Endothelial cell of umbilical vein (primary cell): ENCODE measurements around the gene ABHD5.

ENCODE experiments used
- CTCF ChIP-seq, 2 donors: IDR thresholded peaks; 1 replicate in 1 of 2; 2 replicates in 1 of 2; pipeline ENCODE4 v1.5.1; 2011; ENCODE audit warnings: low read length in 2 of 2, mild to moderate bottlenecking in 2 of 2, moderate library complexity in 2 of 2, control low read depth in 1 of 2, inconsistent platforms in 1 of 2, low read depth in 1 of 2; ENCODE audit not compliant: insufficient read depth in 1 of 2; ENCODE audit errors: extremely low read depth in 1 of 2
- EZH2 ChIP-seq: IDR thresholded peaks from 2 replicates; pipeline ENCODE4 v1.6.1; 2012; ENCODE audit warnings: borderline replicate concordance, low read depth, mild to moderate bottlenecking, moderate library complexity, low read length, inconsistent platforms; ENCODE audit not compliant: severe bottlenecking
- GATA2 ChIP-seq: IDR thresholded peaks from 2 replicates; pipeline ENCODE4 v1.7.0; 2011; ENCODE audit warnings: low read depth, mild to moderate bottlenecking, moderate library complexity, mixed read lengths, low read length; ENCODE audit not compliant: insufficient read length, insufficient read depth
- JUN ChIP-seq: IDR thresholded peaks from 2 replicates; pipeline ENCODE4 v1.6.1; 2011; ENCODE audit warnings: borderline replicate concordance, low read depth; ENCODE audit not compliant: insufficient read length, insufficient read depth
- MAX ChIP-seq: IDR thresholded peaks from 2 replicates; pipeline ENCODE4 v1.6.1; 2011; ENCODE audit not compliant: insufficient read depth, insufficient read length
- MYC ChIP-seq: IDR thresholded peaks from one replicate; pipeline ENCODE4 v1.6.1; 2011; ENCODE audit warnings: mild to moderate bottlenecking, low read depth, low read length
- POLR2A ChIP-seq: IDR thresholded peaks from 2 replicates; pipeline ENCODE4 v1.6.1; 2012; ENCODE audit warnings: low read depth, mild to moderate bottlenecking, control low read depth, low read length
- POLR2AphosphoS5 ChIP-seq: IDR thresholded peaks from 2 replicates; pipeline ENCODE4 v1.6.1; 2012; ENCODE audit warnings: low read depth, mild to moderate bottlenecking, control low read depth, low read length, moderate library complexity; ENCODE audit not compliant: insufficient read depth

- TF ChIP-seq POLR2A (no peak), CTCF (IDR thresholded peaks at IDR 0.05; ENCODE audit: extremely low read depth in 1 of 2, insufficient read depth in 1 of 2, low read depth in 1 of 2, low read length in 2 of 2) (no peak), EZH2 (no peak), JUN (no peak), POLR2AphosphoS5 (no peak), MYC (no peak), MAX (no peak), GATA2 (no peak)
Observed at GRCh38 chr3:43675593-43675992, 15.1 kb upstream of the ABHD5 start.
